K562 (cell line): Measurements from ENCODE around the gene SH3BGRL3. TPM values are rescaled to one million over a fixed set of nuclear protein-coding genes. Genes with fewer than 3 reads are reported as not detected.

Experiments
- ATAC-seq: fragments of 200-7000 bp; cut with Tn5 transposase; 3 replicates; pipeline ENCODE4 v1.9.1; 2020; ENCODE audit warnings: moderate library complexity
- BruUV-seq: library from RNA; stranded (reverse); fragments of 400-500 nt; replicated peaks from 2 replicates; lab custom pipeline; 2021; lab: Mats Ljungman, UMichigan
- CTCF ChIA-PET: fragments of 300-600 bp; formaldehyde crosslinking; extraction: SDS; loops from one replicate; lab custom pipeline; 2021; ENCODE audit warnings: low intra/inter-chr PET ratio; lab: Yijun Ruan, JAX
- POLR2A ChIA-PET: fragments of 300-600, 350-650 bp; sonication (Branson Sonifier 250); formaldehyde crosslinking; extraction: SDS; loops from one replicate; lab custom pipeline; 2021; ENCODE audit warnings: antibody characterized with exemption, inconsistent platforms; lab: Yijun Ruan, JAX
- DNase-seq, 4 experiments: peaks; one replicate each; pipeline versions ENCODE4 v3.0.0 to v3.0.0-alpha.2; 2011 to 2018; ENCODE audit warnings: low spot score in 3 of 4, mixed read lengths in 3 of 4; ENCODE audit errors: extremely low read depth in 1 of 4
- FAIRE-seq: peaks from 2 replicates; lab custom pipeline; 2011; peaks lifted over from hg19 to GRCh38; lab: Jason Lieb, UNC
- H2AFZ ChIP-seq: 2 replicates; pipeline ENCODE4 v1.6.0; 2011; ENCODE audit warnings: low read depth, low read length, control low read depth, inconsistent platforms
- H3K27ac ChIP-seq: fragments of 200-600 bp; 3 replicates; pipeline ENCODE4 v1.8.0; 2011; ENCODE audit warnings: low read depth, mild to moderate bottlenecking, control low read depth, inconsistent platforms, low read length, moderate library complexity, mixed read lengths; ENCODE audit errors: extremely low read depth
- H3K27me3 ChIP-seq, 2 experiments: fragments of 300-600 bp in 1 of 2; 2 replicates in 1 of 2; 3 replicates in 1 of 2; pipeline versions ENCODE4 v1.6.0 to v1.8.0; 2011; ENCODE audit warnings: inconsistent platforms in 2 of 2, low read length in 2 of 2, mild to moderate bottlenecking in 1 of 2, mixed read lengths in 1 of 2, moderate library complexity in 1 of 2; ENCODE audit not compliant: control insufficient read depth in 2 of 2, insufficient read depth in 2 of 2
- H3K36me3 ChIP-seq: fragments of 300-600 bp; 3 replicates; pipeline ENCODE4 v1.8.0; 2011; ENCODE audit warnings: mild to moderate bottlenecking, low read length, inconsistent platforms; ENCODE audit not compliant: control insufficient read depth, insufficient read depth
- H3K4me1 ChIP-seq, 2 experiments: fragments of 200-600 bp in 1 of 2; replicated peaks in 1 of 2; 2 replicates in 1 of 2; 3 replicates in 1 of 2; pipeline versions ENCODE4 v1.5.1 to v1.8.0; 2011; ENCODE audit warnings: inconsistent platforms in 2 of 2, low read length in 2 of 2, mild to moderate bottlenecking in 1 of 2, mixed read lengths in 1 of 2, moderate library complexity in 1 of 2; ENCODE audit not compliant: control insufficient read depth in 2 of 2, insufficient read depth in 2 of 2
- H3K4me2 ChIP-seq: 2 replicates; pipeline ENCODE4 v1.6.1; 2011; ENCODE audit warnings: low read length, control low read depth, inconsistent platforms, mixed read lengths; ENCODE audit not compliant: insufficient read depth
- H3K4me3 ChIP-seq: fragments of 200-600 bp; sonication (generic), shearing (Covaris generic); 2 replicates; pipeline ENCODE4 v1.5.1; 2016; ENCODE audit warnings: control low read depth, inconsistent platforms
- H3K79me2 ChIP-seq: fragments of 200-600 bp; 3 replicates; pipeline ENCODE4 v1.8.0; 2011; ENCODE audit warnings: low read length, inconsistent platforms; ENCODE audit not compliant: control insufficient read depth, insufficient read depth
- H3K9ac ChIP-seq, 2 experiments: 2 replicates each; pipeline versions ENCODE4 v1.6.0 to v1.6.1; 2011; ENCODE audit warnings: low read depth in 2 of 2, low read length in 2 of 2, control low read depth in 1 of 2, inconsistent platforms in 1 of 2, mild to moderate bottlenecking in 1 of 2, mixed read lengths in 1 of 2; ENCODE audit not compliant: insufficient read depth in 1 of 2
- H3K9me1 ChIP-seq: one replicate; pipeline ENCODE4 v1.6.0; 2011; ENCODE audit warnings: inconsistent platforms, mild to moderate bottlenecking, low read length, moderate library complexity; ENCODE audit not compliant: control insufficient read depth, insufficient read depth
- H3K9me3 ChIP-seq: replicated peaks from 2 replicates; pipeline ENCODE4 v1.5.1; 2011; ENCODE audit warnings: low read depth, low read length, inconsistent platforms; ENCODE audit not compliant: control insufficient read depth, insufficient read depth
- H4K20me1 ChIP-seq: replicated peaks from 2 replicates; pipeline ENCODE4 v1.6.1; 2011; ENCODE audit warnings: low read length, inconsistent platforms, mixed read lengths; ENCODE audit not compliant: control insufficient read depth, insufficient read depth
- EWSR1 ChIP-seq: fragments of 450-650 bp; IDR thresholded peaks from 2 replicates; pipeline ENCODE4 v1.6.1; 2018; ENCODE audit warnings: borderline replicate concordance, mild to moderate bottlenecking, low read depth, moderate library complexity; ENCODE audit not compliant: partially characterized antibody
- FOXJ3 ChIP-seq: sonication (generic); formaldehyde crosslinking; IDR thresholded peaks from 2 replicates; pipeline ENCODE4 v1.4.0; 2020; ENCODE audit warnings: mild to moderate bottlenecking, missing genetic modification reagents
- KDM5B ChIP-seq: fragments of 200-600 bp; sonication (generic); IDR thresholded peaks from 2 replicates; pipeline ENCODE4 v1.6.1; 2012; ENCODE audit warnings: low read depth, mild to moderate bottlenecking, moderate library complexity, low read length, control low read depth, inconsistent platforms; ENCODE audit not compliant: insufficient replicate concordance
- NCOA6 ChIP-seq: fragments of 450-650 bp; IDR thresholded peaks from 2 replicates; pipeline ENCODE4 v1.6.1; 2017; ENCODE audit warnings: mild to moderate bottlenecking
- NFXL1 ChIP-seq: fragments of 450-650 bp; formaldehyde crosslinking; IDR thresholded peaks from 2 replicates; pipeline ENCODE4 v1.4.0; 2021; ENCODE audit warnings: mild to moderate bottlenecking
- POLR2B ChIP-seq: fragments of 450-650 bp; IDR thresholded peaks from 2 replicates; pipeline ENCODE4 v1.6.1; 2018; ENCODE audit warnings: low read depth; ENCODE audit not compliant: partially characterized antibody
- SNRNP70 ChIP-seq: fragments of 200-400 bp; formaldehyde crosslinking; optimal IDR thresholded peaks from 2 replicates; pipeline ENCODE3; 2017; ENCODE audit warnings: low read depth, low read length
- SP2 ChIP-seq: IDR thresholded peaks from 2 replicates; pipeline ENCODE4 v1.6.1; 2011; ENCODE audit warnings: mild to moderate bottlenecking, low read depth, low read length, moderate library complexity; ENCODE audit not compliant: poor library complexity, severe bottlenecking; ENCODE audit errors: extremely low read depth
- SREBF1 ChIP-seq: fragments of 150-350 bp; IDR thresholded peaks from 2 replicates; pipeline ENCODE4 v1.6.1; 2014; ENCODE audit warnings: antibody characterized with exemption, low read depth, low read length, borderline replicate concordance
- TFAM ChIP-seq: fragments of 250-450 bp; sonication (Bioruptor Pico); conservative IDR thresholded peaks from 2 replicates; pipeline ENCODE4 v1.5.0; 2021; ENCODE audit warnings: mild to moderate bottlenecking, moderate library complexity
- YY1 ChIP-seq, 3 experiments: IDR thresholded peaks; 2 replicates each; pipeline ENCODE4 v1.6.1; 2011; ENCODE audit warnings: low read length in 2 of 3, mild to moderate bottlenecking in 2 of 3, moderate library complexity in 2 of 3, borderline replicate concordance in 1 of 3, control low read depth in 1 of 3, low read depth in 1 of 3; ENCODE audit not compliant: insufficient read depth in 3 of 3, insufficient replicate concordance in 2 of 3, control insufficient read depth in 1 of 3, insufficient read length in 1 of 3; ENCODE audit errors: extremely low read depth in 1 of 3
- ZZZ3 ChIP-seq: fragments of 450-650 bp; IDR thresholded peaks from 2 replicates; pipeline ENCODE4 v1.6.1; 2016; ENCODE audit warnings: antibody characterized with exemption, mild to moderate bottlenecking, moderate library complexity
- WGBS: fragments of 100-300 bp; shearing (Covaris generic); methylation state at CpG from one replicate; pipeline ENCODE4 v1.1.6; 2016; ENCODE audit warnings: low coverage, mixed read lengths; ENCODE audit not compliant: insufficient coverage; ENCODE audit errors: missing lambda C conversion rate; 5-methylcytosine and 5-hydroxymethylcytosine counted together
- in situ Hi-C: fragments of 300-500 bp; cut with MboI; formaldehyde crosslinking; loops from 4 replicates; pipeline ENCODE4 v1.15.0; 2018; ENCODE audit warnings: inconsistent platforms, mixed read lengths
- intact Hi-C: fragments of 100-400 bp; cut with micrococcal nuclease; formaldehyde crosslinking; loops from 2 replicates; pipeline ENCODE4 v1.14.2; 2022
- polyA plus RNA-seq, 8 experiments: library from polyadenylated mRNA; depleted of rRNA in 4 of 8; stranded (reverse) in 5 of 8; unstranded in 3 of 8; fragments of >200 nt; fragmentation: Nextera tagmentation in 2 of 8; fragmentation: Illumina TruSeq in 1 of 8; extraction: Ambion mirVana in 2 of 8; extraction: Trizol in 1 of 8; gene quantifications; 2 replicates each; pipeline versions ENCODE4 v1.2.1 to v1.2.3, GENCODE V29; 2011 to 2014; ENCODE audit warnings: inconsistent platforms in 1 of 8, missing spikeins in 1 of 8
- total RNA-seq, 7 experiments: library from RNA; depleted of rRNA in 6 of 7; stranded (reverse); fragments of >200 nt in 6 of 7; fragmentation: Illumina TruSeq in 2 of 7; extraction: Trizol in 2 of 7; gene quantifications; 2 replicates each; pipeline versions ENCODE4 v1.2.1 to v1.2.3, GENCODE V29; 2011 to 2021; ENCODE audit warnings: low replicate concordance in 1 of 7
- TF ChIP-seq, protein P1 (sequence below): sonication (generic); formaldehyde crosslinking; IDR thresholded peaks from 2 replicates; pipeline ENCODE4 v1.9.0; 2022; ENCODE audit warnings: mild to moderate bottlenecking, missing genetic modification reagents
- TF ChIP-seq, protein P2 (sequence below): fragments of 250-450 bp; sonication (Bioruptor Pico); IDR thresholded peaks from 2 replicates; pipeline ENCODE4 v1.4.0; 2020

SH3BGRL3 gene
- total and polyA plus RNA-seq, 9 of the 15 experiments (the other 6 are each of a cell fraction or from before 2014, with no cell fraction given) = 30.3 to 140 (median 54.2) TPM

- Histone ChIP-seq H3K27ac (no peak overlapping the region), H4K20me1 (no peaks in the 10 kb centered on the region), H3K79me2 (peaks cover 2% of the 10 kb centered on the region; the same call in 1 of the 3 replicates), H3K27me3 (no peaks in the 10 kb centered on the region), H3K36me3 (no peaks in the 10 kb centered on the region), H3K4me2 (no peak overlapping the region), H3K4me3 (no peak overlapping the region), H3K4me1 (peaks cover 36 to 47% of the 10 kb centered on the region in 2 experiments), H3K9me1 (no peaks in the 10 kb centered on the region), H3K9me3 (no peaks in the 10 kb centered on the region), H3K9ac (no peak overlapping the region), H2AFZ (no peak overlapping the region)
- ChIA-PET POLR2A (interaction anchor here (0.7 to 1.6 kb wide), 5 partner anchors 9 to 29 kb away, joined by 3 to 9 read pairs (median 5); no protein-coding TSS in a partner anchor), CTCF (no interaction called here)
- intact Hi-C loops = no loop called here
- DNase-seq (no peak), FAIRE-seq (no peak), ATAC-seq (no peak)
- TF ChIP-seq NCOA6 (no peak), SP2 (no peak), ZZZ3 (no peak), KDM5B (no peak), POLR2B (no peak), SREBF1 (no peak), YY1 (IDR thresholded peaks at IDR 0.05; ENCODE audit: borderline replicate concordance in 1 of 3, control insufficient read depth in 1 of 3, extremely low read depth in 1 of 3, insufficient read depth in 3 of 3, insufficient read length in 1 of 3, insufficient replicate concordance in 2 of 3, low read depth in 1 of 3, low read length in 2 of 3) (no peak), FOXJ3 (no peak), TFAM (no peak), NFXL1 (CRISPR knock-in tag) (no peak), EWSR1 (no peak), SNRNP70 (no peak)
- TF ChIP-seq, protein P1, sequence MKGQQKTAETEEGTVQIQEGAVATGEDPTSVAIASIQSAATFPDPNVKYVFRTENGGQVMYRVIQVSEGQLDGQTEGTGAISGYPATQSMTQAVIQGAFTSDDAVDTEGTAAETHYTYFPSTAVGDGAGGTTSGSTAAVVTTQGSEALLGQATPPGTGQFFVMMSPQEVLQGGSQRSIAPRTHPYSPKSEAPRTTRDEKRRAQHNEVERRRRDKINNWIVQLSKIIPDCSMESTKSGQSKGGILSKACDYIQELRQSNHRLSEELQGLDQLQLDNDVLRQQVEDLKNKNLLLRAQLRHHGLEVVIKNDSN (CRISPR knock-in tag) = no peak
- TF ChIP-seq, protein P2, sequence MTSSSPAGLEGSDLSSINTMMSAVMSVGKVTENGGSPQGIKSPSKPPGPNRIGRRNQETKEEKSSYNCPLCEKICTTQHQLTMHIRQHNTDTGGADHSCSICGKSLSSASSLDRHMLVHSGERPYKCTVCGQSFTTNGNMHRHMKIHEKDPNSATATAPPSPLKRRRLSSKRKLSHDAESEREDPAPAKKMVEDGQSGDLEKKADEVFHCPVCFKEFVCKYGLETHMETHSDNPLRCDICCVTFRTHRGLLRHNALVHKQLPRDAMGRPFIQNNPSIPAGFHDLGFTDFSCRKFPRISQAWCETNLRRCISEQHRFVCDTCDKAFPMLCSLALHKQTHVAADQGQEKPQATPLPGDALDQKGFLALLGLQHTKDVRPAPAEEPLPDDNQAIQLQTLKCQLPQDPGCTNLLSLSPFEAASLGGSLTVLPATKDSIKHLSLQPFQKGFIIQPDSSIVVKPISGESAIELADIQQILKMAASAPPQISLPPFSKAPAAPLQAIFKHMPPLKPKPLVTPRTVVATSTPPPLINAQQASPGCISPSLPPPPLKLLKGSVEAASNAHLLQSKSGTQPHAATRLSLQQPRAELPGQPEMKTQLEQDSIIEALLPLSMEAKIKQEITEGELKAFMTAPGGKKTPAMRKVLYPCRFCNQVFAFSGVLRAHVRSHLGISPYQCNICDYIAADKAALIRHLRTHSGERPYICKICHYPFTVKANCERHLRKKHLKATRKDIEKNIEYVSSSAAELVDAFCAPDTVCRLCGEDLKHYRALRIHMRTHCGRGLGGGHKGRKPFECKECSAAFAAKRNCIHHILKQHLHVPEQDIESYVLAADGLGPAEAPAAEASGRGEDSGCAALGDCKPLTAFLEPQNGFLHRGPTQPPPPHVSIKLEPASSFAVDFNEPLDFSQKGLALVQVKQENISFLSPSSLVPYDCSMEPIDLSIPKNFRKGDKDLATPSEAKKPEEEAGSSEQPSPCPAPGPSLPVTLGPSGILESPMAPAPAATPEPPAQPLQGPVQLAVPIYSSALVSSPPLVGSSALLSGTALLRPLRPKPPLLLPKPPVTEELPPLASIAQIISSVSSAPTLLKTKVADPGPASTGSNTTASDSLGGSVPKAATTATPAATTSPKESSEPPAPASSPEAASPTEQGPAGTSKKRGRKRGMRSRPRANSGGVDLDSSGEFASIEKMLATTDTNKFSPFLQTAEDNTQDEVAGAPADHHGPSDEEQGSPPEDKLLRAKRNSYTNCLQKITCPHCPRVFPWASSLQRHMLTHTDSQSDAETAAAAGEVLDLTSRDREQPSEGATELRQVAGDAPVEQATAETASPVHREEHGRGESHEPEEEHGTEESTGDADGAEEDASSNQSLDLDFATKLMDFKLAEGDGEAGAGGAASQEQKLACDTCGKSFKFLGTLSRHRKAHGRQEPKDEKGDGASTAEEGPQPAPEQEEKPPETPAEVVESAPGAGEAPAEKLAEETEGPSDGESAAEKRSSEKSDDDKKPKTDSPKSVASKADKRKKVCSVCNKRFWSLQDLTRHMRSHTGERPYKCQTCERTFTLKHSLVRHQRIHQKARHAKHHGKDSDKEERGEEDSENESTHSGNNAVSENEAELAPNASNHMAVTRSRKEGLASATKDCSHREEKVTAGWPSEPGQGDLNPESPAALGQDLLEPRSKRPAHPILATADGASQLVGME (CRISPR knock-in tag) = no peak
- WGBS = 67% methylated on average over 5 of the region's 5 CpGs
- no TSS peak for BruUV-seq
- in situ Hi-C loops = no loop called here
Measured at GRCh38 chr1:26314501-26314900, 34.6 kb downstream of the SH3BGRL3 start.
